Breast epithelium (tissue), 4 donors: Measurements from ENCODE around the gene CDK5RAP2. TPM values are rescaled to one million over a fixed set of nuclear protein-coding genes. Genes with fewer than 3 reads are reported as not detected.
A peak's percentile ranks its signal among the peaks of the same experiment; 100 is the strongest.

Experiments
- DNase-seq, 2 donors: peaks; one replicate each; pipeline ENCODE4 v3.0.0-alpha.2; 2019; ENCODE audit warnings: low spot score in 2 of 2
- H3K27ac ChIP-seq, 2 donors: fragments of 200-600 bp; sonication (generic) in 1 of 2; one replicate each; pipeline ENCODE4 v1.5.1; 2016 to 2019; ENCODE audit warnings: mild to moderate bottlenecking in 1 of 2
- H3K27me3 ChIP-seq, 2 donors: fragments of 200-600 bp; sonication (generic) in 1 of 2; one replicate each; pipeline versions ENCODE4 v1.5.1 to v1.6.0; 2017 to 2019; ENCODE audit warnings: control low read depth in 1 of 2, mild to moderate bottlenecking in 1 of 2
- H3K36me3 ChIP-seq: fragments of 200-600 bp; one replicate; pipeline ENCODE4 v1.5.1; 2019
- H3K4me1 ChIP-seq, 2 donors: fragments of 200-600 bp; sonication (generic); one replicate each; pipeline ENCODE4 v1.5.1; 2016 to 2019; ENCODE audit warnings: control low read depth in 1 of 2
- H3K4me3 ChIP-seq, 3 donors: fragments of 200-600 bp; sonication (generic); 1 replicate in 2 of 3; 2 replicates in 1 of 3; pipeline ENCODE4 v1.5.1; 2016 to 2019; ENCODE audit warnings: mild to moderate bottlenecking in 3 of 3, moderate library complexity in 2 of 3
- H3K9me3 ChIP-seq, 2 donors: fragments of 200-600 bp; sonication (generic) in 1 of 2; one replicate each; pipeline ENCODE4 v1.5.1; 2016 to 2019; ENCODE audit warnings: control low read depth in 1 of 2
- CTCF ChIP-seq, 3 donors: fragments of 450-650 bp; IDR thresholded peaks; one replicate each; pipeline ENCODE4 v1.5.1; 2016 to 2017; ENCODE audit warnings: antibody characterized with exemption in 3 of 3, mild to moderate bottlenecking in 3 of 3, moderate library complexity in 3 of 3
- POLR2A ChIP-seq: fragments of 450-650 bp; IDR thresholded peaks from one replicate; pipeline ENCODE4 v1.6.1; 2016; ENCODE audit warnings: antibody characterized with exemption, mild to moderate bottlenecking, moderate library complexity
- POLR2AphosphoS5 ChIP-seq, 3 donors: sonication (generic); formaldehyde crosslinking; IDR thresholded peaks; one replicate each; pipeline ENCODE4 v1.6.1; 2017; ENCODE audit warnings: antibody characterized with exemption in 3 of 3
- intact Hi-C: fragments of 100-400 bp; cut with DNase I; formaldehyde crosslinking; loops from one replicate; pipeline ENCODE4 v1.15.1; 2023; ENCODE audit warnings: low total_unique reads
- total RNA-seq, 3 donors: library from RNA; depleted of rRNA; stranded (reverse); fragments of >200 nt; gene quantifications; one replicate each; pipeline ENCODE4 v1.1.0, GENCODE V29; 2016

The CDK5RAP2 gene
- total RNA-seq, 3 donors from 2014 or later = 44.5 to 77.4 (median 60.6) TPM

GRCh38 chr9:120449566-120449965, 130.4 kb downstream of the CDK5RAP2 start:
- no peaks in the 10 kb centered on the region for H3K4me1 ChIP-seq
- H3K9me3 ChIP-seq = no peaks in the 10 kb centered on the region
- DNase-seq = no peak
- intact Hi-C loops = no loop called here
- no peaks in the 10 kb centered on the region for H3K36me3 ChIP-seq
- H3K27ac ChIP-seq = no peak overlapping the region
- no peak overlapping the region for H3K4me3 ChIP-seq
- TF ChIP-seq POLR2AphosphoS5 (IDR thresholded peaks at IDR 0.05) = no peak
- no peak for TF ChIP-seq POLR2A
- TF ChIP-seq CTCF (IDR thresholded peaks at IDR 0.05) = no peak
- no peaks in the 10 kb centered on the region for H3K27me3 ChIP-seq

GRCh38 chr9:120447959-120448500, 131.9 kb downstream of the CDK5RAP2 start:
- Histone ChIP-seq H3K27ac (no peak overlapping the region), H3K36me3 (no peaks in the 10 kb centered on the region), H3K4me1 (no peaks in the 10 kb centered on the region), H3K4me3 (no peak overlapping the region), H3K9me3 (no peaks in the 10 kb centered on the region), H3K27me3 (no peaks in the 10 kb centered on the region)
- DNase-seq = no peak
- intact Hi-C loops = no loop called here
- TF ChIP-seq POLR2A = no peak
- TF ChIP-seq CTCF (IDR thresholded peaks at IDR 0.05) = no peak
- no peak for TF ChIP-seq POLR2AphosphoS5 (IDR thresholded peaks at IDR 0.05)

GRCh38 chr9:120446671-120447070, 133.3 kb downstream of the CDK5RAP2 start:
- Histone ChIP-seq H3K9me3 (no peaks in the 10 kb centered on the region), H3K36me3 (no peaks in the 10 kb centered on the region), H3K27ac (no peak overlapping the region), H3K27me3 (no peaks in the 10 kb centered on the region), H3K4me3 (no peak overlapping the region), H3K4me1 (no peaks in the 10 kb centered on the region)
- TF ChIP-seq POLR2AphosphoS5 (IDR thresholded peaks at IDR 0.05) (no peak), CTCF (IDR thresholded peaks at IDR 0.05) (no peak), POLR2A (no peak)
- DNase-seq = no peak
- intact Hi-C loops = no loop called here

GRCh38 chr9:120443976-120444375, 136.0 kb downstream of the CDK5RAP2 start:
- DNase-seq = no peak
- Histone ChIP-seq H3K27ac (no peak overlapping the region), H3K36me3 (no peaks in the 10 kb centered on the region), H3K4me1 (no peaks in the 10 kb centered on the region), H3K27me3 (no peaks in the 10 kb centered on the region), H3K4me3 (no peak overlapping the region), H3K9me3 (no peaks in the 10 kb centered on the region)
- intact Hi-C loops = loop anchor here (5.0 kb wide), 1 partner anchor 1662 kb away; no protein-coding TSS in a partner anchor
- no peak for TF ChIP-seq POLR2A
- no peak for TF ChIP-seq POLR2AphosphoS5 (IDR thresholded peaks at IDR 0.05)
- TF ChIP-seq CTCF (IDR thresholded peaks at IDR 0.05) = no peak

- no peaks in the 10 kb centered on the region for H3K36me3 ChIP-seq
- H3K27ac ChIP-seq = peak overlapping the region in 1 of 2 donors; percentile 46
- no peak for TF ChIP-seq POLR2A
- no peak for TF ChIP-seq CTCF (IDR thresholded peaks at IDR 0.05)
- no peak for TF ChIP-seq POLR2AphosphoS5 (IDR thresholded peaks at IDR 0.05)
Measured at GRCh38 chr9:120443489-120443888, 136.5 kb downstream of the CDK5RAP2 start.

More at GRCh38 chr9:120443489-120443888, 136.5 kb downstream of the CDK5RAP2 start:
- Histone ChIP-seq H3K27me3 (no peaks in the 10 kb centered on the region), H3K4me3 (no peak overlapping the region), H3K4me1 (no peaks in the 10 kb centered on the region), H3K9me3 (no peaks in the 10 kb centered on the region)
- intact Hi-C loops = loop anchor here (5.0 kb wide), 1 partner anchor 1661 kb away; no protein-coding TSS in a partner anchor
- no peak for DNase-seq
